Measurements from ENCODE around the gene NLGN2. TPM values are rescaled to one million over a fixed set of nuclear protein-coding genes. Genes with fewer than 3 reads are reported as not detected.

Gene NLGN2
- total and polyA plus RNA-seq, 2 experiments from 2014 or later = 4.3 to 7.2 TPM

DNA sequence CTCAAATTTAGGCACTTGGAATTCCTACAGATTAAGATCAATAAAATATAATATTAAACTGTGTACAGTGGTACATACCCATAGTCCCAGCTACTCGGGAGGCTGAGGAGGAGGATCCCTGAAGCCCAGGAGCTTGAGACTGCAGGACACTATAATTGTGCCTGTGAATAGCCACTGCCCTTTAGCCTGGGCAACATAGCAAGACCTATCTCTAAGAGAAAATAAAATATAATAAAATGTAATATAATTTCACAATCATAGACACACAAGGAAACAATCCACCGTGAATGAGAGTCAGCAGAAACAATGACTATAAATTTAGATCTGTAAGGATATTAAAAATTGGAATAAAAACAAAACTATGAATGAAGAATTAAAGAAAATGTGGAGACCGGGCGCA, 36.8 kb upstream of the NLGN2 start:
- TF ChIP-seq, protein P1, sequence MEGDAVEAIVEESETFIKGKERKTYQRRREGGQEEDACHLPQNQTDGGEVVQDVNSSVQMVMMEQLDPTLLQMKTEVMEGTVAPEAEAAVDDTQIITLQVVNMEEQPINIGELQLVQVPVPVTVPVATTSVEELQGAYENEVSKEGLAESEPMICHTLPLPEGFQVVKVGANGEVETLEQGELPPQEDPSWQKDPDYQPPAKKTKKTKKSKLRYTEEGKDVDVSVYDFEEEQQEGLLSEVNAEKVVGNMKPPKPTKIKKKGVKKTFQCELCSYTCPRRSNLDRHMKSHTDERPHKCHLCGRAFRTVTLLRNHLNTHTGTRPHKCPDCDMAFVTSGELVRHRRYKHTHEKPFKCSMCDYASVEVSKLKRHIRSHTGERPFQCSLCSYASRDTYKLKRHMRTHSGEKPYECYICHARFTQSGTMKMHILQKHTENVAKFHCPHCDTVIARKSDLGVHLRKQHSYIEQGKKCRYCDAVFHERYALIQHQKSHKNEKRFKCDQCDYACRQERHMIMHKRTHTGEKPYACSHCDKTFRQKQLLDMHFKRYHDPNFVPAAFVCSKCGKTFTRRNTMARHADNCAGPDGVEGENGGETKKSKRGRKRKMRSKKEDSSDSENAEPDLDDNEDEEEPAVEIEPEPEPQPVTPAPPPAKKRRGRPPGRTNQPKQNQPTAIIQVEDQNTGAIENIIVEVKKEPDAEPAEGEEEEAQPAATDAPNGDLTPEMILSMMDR (IDR thresholded peaks at IDR 0.05; ENCODE audit: poor library complexity) = no peak
- no peak for TF ChIP-seq EZH2phosphoT487 (IDR thresholded peaks at IDR 0.05; ENCODE audit: low read depth, severe bottlenecking, unreplicated experiment)
- no peak for TF ChIP-seq EZH2 (IDR thresholded peaks at IDR 0.05; ENCODE audit: borderline replicate concordance)

DNA sequence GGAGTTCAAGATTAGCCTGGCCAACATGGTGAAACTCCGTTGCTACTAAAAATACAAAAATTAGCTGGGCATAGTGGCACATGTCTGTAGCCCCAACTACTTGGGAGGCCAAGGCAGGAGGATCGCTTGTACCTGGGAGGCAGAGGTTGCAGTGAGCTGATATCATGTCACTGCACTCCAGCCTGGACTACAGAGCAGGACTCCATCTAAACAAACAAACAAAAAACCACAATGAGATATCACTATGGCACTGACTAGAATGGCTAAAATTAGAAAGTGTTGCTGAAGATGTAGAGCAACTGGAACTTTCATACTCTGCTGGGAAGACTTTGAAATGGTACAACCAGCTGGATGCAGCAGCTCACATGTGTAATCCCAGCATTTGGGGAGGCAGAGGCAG, 33.3 kb upstream of the NLGN2 start:
- no peak for TF ChIP-seq EZH2phosphoT487 (IDR thresholded peaks at IDR 0.05; ENCODE audit: low read depth, severe bottlenecking, unreplicated experiment)
- TF ChIP-seq, protein P1 (IDR thresholded peaks at IDR 0.05; ENCODE audit: poor library complexity) = no peak
- no peak for TF ChIP-seq EZH2 (IDR thresholded peaks at IDR 0.05; ENCODE audit: borderline replicate concordance)
- Histone ChIP-seq H3K9me3 (ENCODE audit: low read depth) (no peaks in the 10 kb centered on the region), H3K4me1 (ENCODE audit: insufficient read depth) (no peaks in the 10 kb centered on the region), H3K27ac (no peak overlapping the region), H3K4me3 (no peak overlapping the region), H3K79me2 (no peaks in the 10 kb centered on the region), H3K27me3 (no peaks in the 10 kb centered on the region), H3K9me2 (replicated peaks; ENCODE audit: insufficient read depth) (no peaks in the 10 kb centered on the region), H2AFZ (no peak overlapping the region), H3K4me2 (no peak overlapping the region), H3K36me3 (replicated peaks; ENCODE audit: insufficient read depth, low read depth) (no peaks in the 10 kb centered on the region), H4K20me1 (ENCODE audit: insufficient read depth, poor library complexity, severe bottlenecking) (no peaks in the 10 kb centered on the region)
- 97% methylated on average over 2 of the region's 2 CpGs for WGBS (ENCODE audit: low lambda C conversion rate, missing lambda C conversion rate)
- DNase-seq (ENCODE audit: low spot score) = no peak

More for the DNA sequence above, 36.8 kb upstream of the NLGN2 start:
- Histone ChIP-seq H3K4me2 (no peak overlapping the region), H4K20me1 (ENCODE audit: insufficient read depth, poor library complexity, severe bottlenecking) (no peaks in the 10 kb centered on the region), H3K27me3 (no peaks in the 10 kb centered on the region), H3K4me1 (ENCODE audit: insufficient read depth) (no peaks in the 10 kb centered on the region), H3K9me3 (ENCODE audit: low read depth) (no peaks in the 10 kb centered on the region), H3K79me2 (no peaks in the 10 kb centered on the region), H3K4me3 (no peak overlapping the region), H3K36me3 (replicated peaks; ENCODE audit: insufficient read depth, low read depth) (no peaks in the 10 kb centered on the region), H3K27ac (no peak overlapping the region), H2AFZ (no peak overlapping the region), H3K9me2 (replicated peaks; ENCODE audit: insufficient read depth) (no peaks in the 10 kb centered on the region)
- WGBS (ENCODE audit: low lambda C conversion rate, missing lambda C conversion rate) = 89% methylated on average over 4 of the region's 4 CpGs
- DNase-seq (ENCODE audit: low spot score) = no peak

DNA sequence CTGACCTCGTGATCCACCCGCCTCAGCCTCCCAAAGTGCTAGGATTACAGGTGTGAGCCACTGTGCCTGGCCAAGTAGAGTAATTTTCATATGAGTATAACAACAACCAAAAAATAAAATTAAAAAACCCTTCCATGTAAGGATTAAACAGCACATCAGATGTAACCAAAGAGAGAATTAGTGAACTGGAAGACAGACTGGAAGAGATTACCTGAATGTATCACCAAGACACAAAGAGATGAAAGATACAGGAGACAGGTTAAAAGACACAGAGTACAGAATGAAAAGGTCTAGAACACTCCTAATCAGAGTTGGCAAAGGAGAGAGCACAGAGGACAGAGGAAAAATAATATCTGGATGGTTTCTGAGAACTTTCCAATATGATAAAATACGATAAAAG, 28.5 kb upstream of the NLGN2 start:
- H4K20me1 ChIP-seq (ENCODE audit: insufficient read depth, poor library complexity, severe bottlenecking) = no peaks in the 10 kb centered on the region
- peaks cover 11% of the 10 kb centered on the region for H3K4me1 ChIP-seq (ENCODE audit: insufficient read depth)
- no peak overlapping the region for H3K4me2 ChIP-seq
- H2AFZ ChIP-seq = no peak overlapping the region
- no peak overlapping the region for H3K27ac ChIP-seq
- no peak overlapping the region for H3K4me3 ChIP-seq
- peaks cover 9% of the 10 kb centered on the region for H3K79me2 ChIP-seq
- H3K36me3 ChIP-seq (replicated peaks; ENCODE audit: insufficient read depth, low read depth) = no peaks in the 10 kb centered on the region
- H3K9me2 ChIP-seq (replicated peaks; ENCODE audit: insufficient read depth) = no peaks in the 10 kb centered on the region
- 96% methylated on average over 3 of the region's 3 CpGs for WGBS (ENCODE audit: low lambda C conversion rate, missing lambda C conversion rate)
- H3K9me3 ChIP-seq (ENCODE audit: low read depth) = no peaks in the 10 kb centered on the region
- no peaks in the 10 kb centered on the region for H3K27me3 ChIP-seq
- no peak for TF ChIP-seq EZH2 (IDR thresholded peaks at IDR 0.05; ENCODE audit: borderline replicate concordance)
- TF ChIP-seq, protein P1 (IDR thresholded peaks at IDR 0.05; ENCODE audit: poor library complexity) = no peak
- TF ChIP-seq EZH2phosphoT487 (IDR thresholded peaks at IDR 0.05; ENCODE audit: low read depth, severe bottlenecking, unreplicated experiment) = no peak
- no peak for DNase-seq (ENCODE audit: low spot score)

DNA sequence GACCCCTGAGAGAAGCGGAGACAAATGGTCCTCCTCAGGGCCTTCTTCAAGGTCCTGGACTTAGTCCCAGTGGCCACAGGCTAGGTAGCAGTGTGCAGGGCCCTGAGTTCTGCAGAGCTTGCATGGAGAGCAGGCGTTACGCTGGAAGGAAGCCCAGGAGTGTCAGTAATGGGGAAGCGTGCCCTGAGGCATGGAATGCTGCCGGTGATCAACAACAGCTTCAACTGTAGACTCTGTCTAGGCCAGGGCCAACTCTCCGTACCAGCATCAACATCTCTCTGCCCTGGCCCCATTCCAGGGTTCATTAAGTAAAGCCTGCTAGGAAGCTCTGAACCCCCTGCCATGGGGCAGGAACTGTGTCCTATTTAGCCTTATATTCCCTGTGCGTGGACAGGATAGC, 27.3 kb upstream of the NLGN2 start:
- H3K9me3 ChIP-seq (ENCODE audit: low read depth) = no peaks in the 10 kb centered on the region
- no peaks in the 10 kb centered on the region for H3K9me2 ChIP-seq (replicated peaks; ENCODE audit: insufficient read depth)
- peak overlapping the region; percentile 57 for H3K27ac ChIP-seq
- peak overlapping the region; percentile 85 for H2AFZ ChIP-seq
- H3K79me2 ChIP-seq = peaks cover 9% of the 10 kb centered on the region
- H3K4me3 ChIP-seq = peak overlapping the region; percentile 51
- TF ChIP-seq EZH2 (IDR thresholded peaks at IDR 0.05; ENCODE audit: borderline replicate concordance) (no peak), EZH2phosphoT487 (IDR thresholded peaks at IDR 0.05; ENCODE audit: low read depth, severe bottlenecking, unreplicated experiment) (no peak)
- TF ChIP-seq, protein P1 (IDR thresholded peaks at IDR 0.05; ENCODE audit: poor library complexity) = no peak
- H3K4me2 ChIP-seq = peak overlapping the region; percentile 99
- H3K4me1 ChIP-seq (ENCODE audit: insufficient read depth) = peaks cover 11% of the 10 kb centered on the region
- no peaks in the 10 kb centered on the region for H3K36me3 ChIP-seq (replicated peaks; ENCODE audit: insufficient read depth, low read depth)
- peak; percentile 60 for DNase-seq (ENCODE audit: low spot score)
- no peaks in the 10 kb centered on the region for H3K27me3 ChIP-seq
- no peaks in the 10 kb centered on the region for H4K20me1 ChIP-seq (ENCODE audit: insufficient read depth, poor library complexity, severe bottlenecking)
- 44% methylated on average over 7 of the region's 7 CpGs for WGBS (ENCODE audit: low lambda C conversion rate, missing lambda C conversion rate)
